Panc1 (cell line): Measurements from ENCODE around the gene SIGLECL1. TPM values are rescaled to one million over a fixed set of nuclear protein-coding genes. Genes with fewer than 3 reads are reported as not detected.

Source experiments
- ATAC-seq: fragments of 200-7000 bp; cut with Tn5 transposase; 2 replicates; pipeline ENCODE4 v1.9.1; 2020; ENCODE audit warnings: mild to moderate bottlenecking, moderate library complexity
- BruUV-seq: library from RNA; stranded (reverse); fragments of 400-500 nt; replicated peaks from 2 replicates; lab custom pipeline; 2021; lab: Mats Ljungman, UMichigan
- CTCF ChIA-PET: fragments of 300-600 bp; sonication (Branson Sonifier 250); formaldehyde crosslinking; loops from one replicate; lab custom pipeline; 2022; ENCODE audit warnings: antibody characterized with exemption; lab: Charles Lee
- POLR2A ChIA-PET: fragments of 300-600 bp; sonication (Branson Sonifier 250); formaldehyde crosslinking; loops from one replicate; lab custom pipeline; 2022; ENCODE audit warnings: antibody characterized with exemption; lab: Charles Lee
- DNase-seq: peaks from one replicate; pipeline ENCODE4 v3.0.0-alpha.2; 2010; ENCODE audit warnings: low read depth, low spot score
- H3K27ac ChIP-seq: 2 replicates; pipeline ENCODE4 v1.5.1; 2011; ENCODE audit warnings: mild to moderate bottlenecking, low read length, inconsistent platforms
- H3K27me3 ChIP-seq: fragments of 200-500 bp; sonication (Bioruptor generic); 2 replicates; pipeline ENCODE4 v1.6.0; 2014; ENCODE audit warnings: low read length, inconsistent platforms; ENCODE audit not compliant: control insufficient read depth, insufficient read depth
- H3K36me3 ChIP-seq: fragments of 200-500 bp; sonication (Bioruptor generic); 2 replicates; pipeline ENCODE4 v1.5.1; 2014; ENCODE audit warnings: inconsistent platforms, mild to moderate bottlenecking, low read length, moderate library complexity; ENCODE audit not compliant: control insufficient read depth, insufficient read depth
- H3K4me1 ChIP-seq: 2 replicates; pipeline ENCODE4 v1.5.1; 2011; ENCODE audit warnings: inconsistent platforms, mild to moderate bottlenecking, low read length, moderate library complexity; ENCODE audit not compliant: control insufficient read depth, insufficient read depth
- H3K4me3 ChIP-seq, 2 experiments: 2 replicates each; pipeline ENCODE4 v1.5.1; 2011 to 2012; ENCODE audit warnings: low read depth in 2 of 2, low read length in 2 of 2, mild to moderate bottlenecking in 2 of 2, inconsistent platforms in 1 of 2, moderate library complexity in 1 of 2
- H3K9me3 ChIP-seq: fragments of 200-500 bp; sonication (Bioruptor generic); 2 replicates; pipeline ENCODE4 v1.5.1; 2014; ENCODE audit warnings: low read depth, mild to moderate bottlenecking, inconsistent platforms, low read length, moderate library complexity; ENCODE audit not compliant: control insufficient read depth, insufficient read depth
- POLR2AphosphoS5 ChIP-seq: IDR thresholded peaks from 2 replicates; pipeline ENCODE4 v1.6.1; 2012; ENCODE audit warnings: mild to moderate bottlenecking, low read depth, low read length, moderate library complexity
- REST ChIP-seq, 2 experiments: IDR thresholded peaks; 2 replicates each; pipeline ENCODE4 v1.6.1; 2011 to 2012; ENCODE audit warnings: low read depth in 2 of 2, control low read depth in 1 of 2, low read length in 1 of 2, mild to moderate bottlenecking in 1 of 2, moderate library complexity in 1 of 2; ENCODE audit not compliant: insufficient read depth in 1 of 2
- SIN3A ChIP-seq: IDR thresholded peaks from 2 replicates; pipeline ENCODE4 v1.6.1; 2012; ENCODE audit warnings: low read depth, mild to moderate bottlenecking, low read length, moderate library complexity, borderline replicate concordance; ENCODE audit not compliant: insufficient read depth
- TCF7L2 ChIP-seq: IDR thresholded peaks from 2 replicates; pipeline ENCODE4 v1.6.1; 2011; ENCODE audit warnings: mild to moderate bottlenecking, low read depth, low read length, inconsistent platforms
- in situ Hi-C: cut with HindIII; loops from 2 replicates; pipeline ENCODE4 v1.10.0; 2016; ENCODE audit warnings: low sequenced_read_pairs, low pct_unique_long_range_greater_than_20kb
- intact Hi-C: fragments of 100-400 bp; cut with micrococcal nuclease; formaldehyde crosslinking; loops from one replicate; pipeline ENCODE4 v1.10.0; 2022; ENCODE audit not compliant: unreplicated experiment
- total RNA-seq: library from RNA; stranded (reverse); gene quantifications from one replicate; pipeline ENCODE4 v1.2.1, GENCODE V29; 2021; ENCODE audit not compliant: unreplicated experiment
- TF ChIP-seq, protein P1 (sequence below): fragments of 450-650 bp; IDR thresholded peaks from 2 replicates; pipeline ENCODE4 v1.5.1; 2017; ENCODE audit warnings: mild to moderate bottlenecking

SIGLECL1 gene
- total RNA-seq, 1 experiment from 2014 or later = not detected

DNA sequence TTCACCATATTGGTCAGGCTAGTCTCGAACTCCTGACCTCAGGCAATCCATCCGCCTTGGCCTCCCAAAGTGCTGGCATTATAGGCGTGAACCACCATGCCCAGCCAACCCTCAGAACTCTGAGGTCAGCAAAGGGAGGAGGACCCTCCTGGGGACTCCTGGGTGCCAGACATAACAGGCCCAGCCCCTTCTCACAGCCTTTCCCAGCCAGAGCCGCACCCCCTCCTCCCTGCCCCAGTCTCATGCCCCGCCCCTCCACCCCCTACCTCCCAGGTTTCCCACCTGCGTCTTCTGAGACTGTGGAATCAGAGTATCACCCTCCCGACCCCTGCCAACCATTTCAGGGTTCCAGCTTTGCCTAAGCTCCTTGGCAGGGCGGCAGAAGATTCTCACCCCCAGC lies 65.8 kb downstream of the SIGLECL1 start:
- DNase-seq = no peak
- TF ChIP-seq POLR2AphosphoS5 (no peak), SIN3A (no peak), TCF7L2 (no peak), REST (IDR thresholded peaks at IDR 0.05; ENCODE audit: insufficient read depth in 1 of 2, low read depth in 2 of 2, low read length in 1 of 2) (no peak)
- TF ChIP-seq, protein P1, sequence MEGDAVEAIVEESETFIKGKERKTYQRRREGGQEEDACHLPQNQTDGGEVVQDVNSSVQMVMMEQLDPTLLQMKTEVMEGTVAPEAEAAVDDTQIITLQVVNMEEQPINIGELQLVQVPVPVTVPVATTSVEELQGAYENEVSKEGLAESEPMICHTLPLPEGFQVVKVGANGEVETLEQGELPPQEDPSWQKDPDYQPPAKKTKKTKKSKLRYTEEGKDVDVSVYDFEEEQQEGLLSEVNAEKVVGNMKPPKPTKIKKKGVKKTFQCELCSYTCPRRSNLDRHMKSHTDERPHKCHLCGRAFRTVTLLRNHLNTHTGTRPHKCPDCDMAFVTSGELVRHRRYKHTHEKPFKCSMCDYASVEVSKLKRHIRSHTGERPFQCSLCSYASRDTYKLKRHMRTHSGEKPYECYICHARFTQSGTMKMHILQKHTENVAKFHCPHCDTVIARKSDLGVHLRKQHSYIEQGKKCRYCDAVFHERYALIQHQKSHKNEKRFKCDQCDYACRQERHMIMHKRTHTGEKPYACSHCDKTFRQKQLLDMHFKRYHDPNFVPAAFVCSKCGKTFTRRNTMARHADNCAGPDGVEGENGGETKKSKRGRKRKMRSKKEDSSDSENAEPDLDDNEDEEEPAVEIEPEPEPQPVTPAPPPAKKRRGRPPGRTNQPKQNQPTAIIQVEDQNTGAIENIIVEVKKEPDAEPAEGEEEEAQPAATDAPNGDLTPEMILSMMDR = no peak
- Histone ChIP-seq H3K27ac (no peak overlapping the region), H3K9me3 (no peaks in the 10 kb centered on the region), H3K36me3 (no peaks in the 10 kb centered on the region), H3K4me3 (no peak overlapping the region), H3K4me1 (no peaks in the 10 kb centered on the region), H3K27me3 (no peaks in the 10 kb centered on the region)
- in situ Hi-C loops (no loop called here), intact Hi-C loops (no loop called here)
- CTCF ChIA-PET = no interaction called here
- POLR2A ChIA-PET = no interaction called here
- BruUV-seq = no TSS peak
- ATAC-seq = no peak

- CTCF ChIA-PET = no interaction called here
- no peak overlapping the region for H3K27ac ChIP-seq
- H3K36me3 ChIP-seq = no peaks in the 10 kb centered on the region
- H3K9me3 ChIP-seq = no peaks in the 10 kb centered on the region
- TF ChIP-seq REST (IDR thresholded peaks at IDR 0.05; ENCODE audit: insufficient read depth in 1 of 2, low read depth in 2 of 2, low read length in 1 of 2) (no peak), POLR2AphosphoS5 (no peak), TCF7L2 (no peak), SIN3A (no peak)
- TF ChIP-seq, protein P1 = no peak
- no peak for ATAC-seq
- intact Hi-C loops = no loop called here
- DNase-seq = no peak
- no peaks in the 10 kb centered on the region for H3K27me3 ChIP-seq
- POLR2A ChIA-PET = no interaction called here
- no peaks in the 10 kb centered on the region for H3K4me1 ChIP-seq
- no peak overlapping the region for H3K4me3 ChIP-seq
- in situ Hi-C loops = no loop called here
- BruUV-seq = no TSS peak
Observed at GRCh38 chr19:51317376-51317775, 66.5 kb downstream of the SIGLECL1 start.
